Activated CD4-positive, alpha-beta T cell treated with anti-CD3 and anti-CD28 coated beads for 36 hours (primary cell): ENCODE measurements around the gene BBS1. TPM values are rescaled to one million over a fixed set of nuclear protein-coding genes. Genes with fewer than 3 reads are reported as not detected.

Experiments
- ATAC-seq: fragments of 200-7000 bp; cut with Tn5 transposase; one replicate; pipeline ENCODE4 v1.10.0; 2021; ENCODE audit warnings: mild to moderate bottlenecking, moderate library complexity
- CTCF ChIA-PET: fragments of 350-600 bp; sonication (Branson Sonifier 250); formaldehyde crosslinking; loops from one replicate; lab custom pipeline; 2021; ENCODE audit warnings: antibody characterized with exemption; lab: Charles Lee
- POLR2A ChIA-PET: fragments of 350-600 bp; sonication (Branson Sonifier 250); formaldehyde crosslinking; loops from one replicate; lab custom pipeline; 2021; ENCODE audit warnings: antibody characterized with exemption, inconsistent platforms; lab: Charles Lee
- DNase-seq: peaks from one replicate; pipeline ENCODE4 v3.0.0-alpha.2; 2020
- H3K27ac Mint-ChIP-seq: one replicate; pipeline ENCODE4 v1.8.0; 2021; ENCODE audit warnings: mixed read lengths
- H3K27me3 Mint-ChIP-seq: one replicate; pipeline ENCODE4 v1.8.0; 2021; ENCODE audit warnings: mixed read lengths
- H3K36me3 Mint-ChIP-seq: one replicate; pipeline ENCODE4 v1.8.0; 2021; ENCODE audit warnings: low read depth, mixed read lengths
- H3K4me1 Mint-ChIP-seq: one replicate; pipeline ENCODE4 v1.8.0; 2021; ENCODE audit warnings: mixed read lengths
- H3K4me3 Mint-ChIP-seq: one replicate; pipeline ENCODE4 v1.8.0; 2021; ENCODE audit warnings: mild to moderate bottlenecking, moderate library complexity, mixed read lengths
- H3K9me3 Mint-ChIP-seq: one replicate; pipeline ENCODE4 v1.8.0; 2021; ENCODE audit warnings: low read depth, mixed read lengths
- intact Hi-C, 2 experiments: fragments of 100-400 bp; cut with DNase I in 1 of 2; cut with micrococcal nuclease in 1 of 2; formaldehyde crosslinking; loops; one replicate each; pipeline versions ENCODE4 v1.14.2 to v1.15.1; 2022 to 2024; cut with DNase I, micrococcal nuclease
- total RNA-seq, 2 experiments: library from RNA; stranded (reverse); gene quantifications; one replicate each; pipeline ENCODE4 v1.2.3, GENCODE V29; 2021

BBS1 gene
- total RNA-seq, 2 experiments from 2014 or later, result 9.4 to 10.7 TPM

- ATAC-seq (no peak), DNase-seq (no peak)
- CTCF ChIA-PET, result interaction anchor here (0.6 to 1.4 kb wide), 2 partner anchors 128 to 162 kb away, joined by 3 read pairs; no protein-coding TSS in a partner anchor
- Mint-ChIP-seq H3K4me1 (peaks cover 5% of the 10 kb centered on the region), H3K27ac (no peak overlapping the region), H3K36me3 (no peaks in the 10 kb centered on the region), H3K27me3 (peaks cover 5% of the 10 kb centered on the region), H3K4me3 (no peak overlapping the region), H3K9me3 (no peaks in the 10 kb centered on the region)
- POLR2A ChIA-PET, result interaction anchor here (0.6 kb wide), 1 partner anchor 8 kb away, joined by 3 read pairs; no protein-coding TSS in a partner anchor
- intact Hi-C loops, result no loop called here
These were observed 40.5 kb downstream of the BBS1 start for GRCh38 chr11:66550887-66551286.

GRCh38 chr11:66554602-66555001 is 44.2 kb downstream of the BBS1 start:
- POLR2A ChIA-PET, result no interaction called here
- intact Hi-C loops, result no loop called here
- Mint-ChIP-seq H3K4me1 (peaks cover 3% of the 10 kb centered on the region), H3K4me3 (no peak overlapping the region), H3K27ac (no peak overlapping the region), H3K36me3 (no peaks in the 10 kb centered on the region), H3K27me3 (peaks cover 2% of the 10 kb centered on the region), H3K9me3 (no peaks in the 10 kb centered on the region)
- no peak for ATAC-seq
- CTCF ChIA-PET, result interaction anchor here (0.7 to 1.1 kb wide), 3 partner anchors 8 to 431 kb away, joined by 3 read pairs; partner anchors contain the start of genes ACTN3 and ZDHHC24
- no peak for DNase-seq

- intact Hi-C loops, result no loop called here
- no peak overlapping the region for H3K4me3 Mint-ChIP-seq
- H3K9me3 Mint-ChIP-seq, result no peaks in the 10 kb centered on the region
- ChIA-PET POLR2A (no interaction called here), CTCF (interaction anchor here (1.1 kb wide), 2 partner anchors 9 to 84 kb away, joined by 3 read pairs; partner anchors contain the start of genes ACTN3 and ZDHHC24)
- H3K27me3 Mint-ChIP-seq, result peaks cover 2% of the 10 kb centered on the region
- ATAC-seq (no peak), DNase-seq (no peak)
- no peak overlapping the region for H3K27ac Mint-ChIP-seq
- H3K36me3 Mint-ChIP-seq, result no peaks in the 10 kb centered on the region
- H3K4me1 Mint-ChIP-seq, result peaks cover 3% of the 10 kb centered on the region
These were observed 45.0 kb downstream of the BBS1 start for GRCh38 chr11:66555416-66555815.

- Mint-ChIP-seq H3K9me3 (no peaks in the 10 kb centered on the region), H3K27ac (no peak overlapping the region), H3K4me3 (no peak overlapping the region), H3K27me3 (peaks cover 2% of the 10 kb centered on the region), H3K4me1 (peaks cover 3% of the 10 kb centered on the region), H3K36me3 (no peaks in the 10 kb centered on the region)
- ATAC-seq, result no peak
- DNase-seq, result no peak
- ChIA-PET POLR2A (no interaction called here), CTCF (no interaction called here)
- intact Hi-C loops, result no loop called here
These were observed 45.7 kb downstream of the BBS1 start for GRCh38 chr11:66556086-66556485.

- Mint-ChIP-seq H3K9me3 (no peaks in the 10 kb centered on the region), H3K27ac (no peak overlapping the region), H3K36me3 (no peaks in the 10 kb centered on the region), H3K4me1 (peaks cover 3% of the 10 kb centered on the region), H3K4me3 (no peak overlapping the region), H3K27me3 (peaks cover 2% of the 10 kb centered on the region)
- no peak for DNase-seq
- CTCF ChIA-PET, result interaction anchor here (0.6 to 0.7 kb wide), 2 partner anchors 22 to 159 kb away, joined by 3 to 5 read pairs; no protein-coding TSS in a partner anchor
- no peak for ATAC-seq
- POLR2A ChIA-PET, result no interaction called here
- intact Hi-C loops, result no loop called here
These were observed 47.4 kb downstream of the BBS1 start for GRCh38 chr11:66557733-66558326.

GRCh38 chr11:66559142-66559865 is 48.9 kb downstream of the BBS1 start:
- H3K36me3 Mint-ChIP-seq, result no peaks in the 10 kb centered on the region
- ChIA-PET CTCF (interaction anchor here (0.5 kb wide), 1 partner anchor 80 kb away, joined by 3 read pairs; no protein-coding TSS in a partner anchor), POLR2A (interaction anchor here (0.6 kb wide), 1 partner anchor 8 kb away, joined by 3 read pairs; no protein-coding TSS in a partner anchor)
- no peak overlapping the region for H3K4me3 Mint-ChIP-seq
- intact Hi-C loops, result no loop called here
- no peak overlapping the region for H3K27ac Mint-ChIP-seq
- H3K9me3 Mint-ChIP-seq, result no peaks in the 10 kb centered on the region
- peak; percentile 59 for DNase-seq
- H3K4me1 Mint-ChIP-seq, result peaks cover 3% of the 10 kb centered on the region
- peaks cover 2% of the 10 kb centered on the region for H3K27me3 Mint-ChIP-seq
- peak; percentile 76 for ATAC-seq

GRCh38 chr11:66559866-66560676 is 49.6 kb downstream of the BBS1 start:
- CTCF ChIA-PET, result interaction anchor here (0.5 kb wide), 1 partner anchor 81 kb away, joined by 3 read pairs; no protein-coding TSS in a partner anchor
- H3K4me3 Mint-ChIP-seq, result no peak overlapping the region

GRCh38 chr11:66561178-66561974 is 50.9 kb downstream of the BBS1 start:
- CTCF ChIA-PET, result interaction anchor here (0.6 to 1.9 kb wide), 3 partner anchors 117 to 1541 kb away, joined by 3 to 7 read pairs (median 3); partner anchors contain the start of gene RBM4B
- Mint-ChIP-seq H3K4me3 (no peak overlapping the region), H3K36me3 (no peaks in the 10 kb centered on the region), H3K27ac (no peak overlapping the region), H3K27me3 (peaks cover 2% of the 10 kb centered on the region), H3K4me1 (peaks cover 3% of the 10 kb centered on the region), H3K9me3 (no peaks in the 10 kb centered on the region)
- POLR2A ChIA-PET, result interaction anchor here (0.6 kb wide), 1 partner anchor 160 kb away, joined by 3 read pairs; no protein-coding TSS in a partner anchor
- ATAC-seq, result no peak
- DNase-seq, result no peak
- intact Hi-C loops, result no loop called here

More at GRCh38 chr11:66559866-66560676, 49.6 kb downstream of the BBS1 start:
- Mint-ChIP-seq H3K36me3 (no peaks in the 10 kb centered on the region), H3K27ac (no peak overlapping the region), H3K9me3 (no peaks in the 10 kb centered on the region), H3K27me3 (peaks cover 2% of the 10 kb centered on the region), H3K4me1 (peaks cover 3% of the 10 kb centered on the region)
- no peak for ATAC-seq
- DNase-seq, result no peak
- intact Hi-C loops, result no loop called here
- POLR2A ChIA-PET, result no interaction called here

GRCh38 chr11:66561975-66562248 is 51.5 kb downstream of the BBS1 start:
- H3K27me3 Mint-ChIP-seq, result peaks cover 2% of the 10 kb centered on the region
- DNase-seq (no peak), ATAC-seq (no peak)
- intact Hi-C loops, result no loop called here
- no peaks in the 10 kb centered on the region for H3K9me3 Mint-ChIP-seq
- H3K4me1 Mint-ChIP-seq, result peaks cover 3% of the 10 kb centered on the region
- no peak overlapping the region for H3K4me3 Mint-ChIP-seq
- ChIA-PET CTCF (interaction anchor here (0.6 to 1.9 kb wide), 3 partner anchors 116 to 1540 kb away, joined by 3 to 7 read pairs (median 3); partner anchors contain the start of gene RBM4B), POLR2A (interaction anchor here (0.6 kb wide), 1 partner anchor 161 kb away, joined by 3 read pairs; no protein-coding TSS in a partner anchor)
- H3K36me3 Mint-ChIP-seq, result no peaks in the 10 kb centered on the region
- H3K27ac Mint-ChIP-seq, result no peak overlapping the region

- H3K36me3 Mint-ChIP-seq, result no peaks in the 10 kb centered on the region
- no peak for DNase-seq
- CTCF ChIA-PET, result interaction anchor here (0.6 to 1.9 kb wide), 4 partner anchors 63 to 1540 kb away, joined by 3 to 7 read pairs (median 4); partner anchors contain the start of gene RBM4B
- intact Hi-C loops, result no loop called here
- peaks cover 2% of the 10 kb centered on the region for H3K27me3 Mint-ChIP-seq
- no peak for ATAC-seq
- POLR2A ChIA-PET, result interaction anchor here (0.6 kb wide), 1 partner anchor 161 kb away, joined by 3 read pairs; no protein-coding TSS in a partner anchor
- peaks cover 3% of the 10 kb centered on the region for H3K4me1 Mint-ChIP-seq
- H3K9me3 Mint-ChIP-seq, result no peaks in the 10 kb centered on the region
- no peak overlapping the region for H3K4me3 Mint-ChIP-seq
- no peak overlapping the region for H3K27ac Mint-ChIP-seq
These were observed 51.8 kb downstream of the BBS1 start for GRCh38 chr11:66562275-66562674.
